ENCODE measurements around the gene USE1.
"Not testable (repeated sequence)": the region's sequence is repeated elsewhere in the genome, so short reads cannot be mapped to it uniquely, and the experiment has no call there.

Gene USE1, protein sequence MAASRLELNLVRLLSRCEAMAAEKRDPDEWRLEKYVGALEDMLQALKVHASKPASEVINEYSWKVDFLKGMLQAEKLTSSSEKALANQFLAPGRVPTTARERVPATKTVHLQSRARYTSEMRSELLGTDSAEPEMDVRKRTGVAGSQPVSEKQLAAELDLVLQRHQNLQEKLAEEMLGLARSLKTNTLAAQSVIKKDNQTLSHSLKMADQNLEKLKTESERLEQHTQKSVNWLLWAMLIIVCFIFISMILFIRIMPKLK

DNA sequence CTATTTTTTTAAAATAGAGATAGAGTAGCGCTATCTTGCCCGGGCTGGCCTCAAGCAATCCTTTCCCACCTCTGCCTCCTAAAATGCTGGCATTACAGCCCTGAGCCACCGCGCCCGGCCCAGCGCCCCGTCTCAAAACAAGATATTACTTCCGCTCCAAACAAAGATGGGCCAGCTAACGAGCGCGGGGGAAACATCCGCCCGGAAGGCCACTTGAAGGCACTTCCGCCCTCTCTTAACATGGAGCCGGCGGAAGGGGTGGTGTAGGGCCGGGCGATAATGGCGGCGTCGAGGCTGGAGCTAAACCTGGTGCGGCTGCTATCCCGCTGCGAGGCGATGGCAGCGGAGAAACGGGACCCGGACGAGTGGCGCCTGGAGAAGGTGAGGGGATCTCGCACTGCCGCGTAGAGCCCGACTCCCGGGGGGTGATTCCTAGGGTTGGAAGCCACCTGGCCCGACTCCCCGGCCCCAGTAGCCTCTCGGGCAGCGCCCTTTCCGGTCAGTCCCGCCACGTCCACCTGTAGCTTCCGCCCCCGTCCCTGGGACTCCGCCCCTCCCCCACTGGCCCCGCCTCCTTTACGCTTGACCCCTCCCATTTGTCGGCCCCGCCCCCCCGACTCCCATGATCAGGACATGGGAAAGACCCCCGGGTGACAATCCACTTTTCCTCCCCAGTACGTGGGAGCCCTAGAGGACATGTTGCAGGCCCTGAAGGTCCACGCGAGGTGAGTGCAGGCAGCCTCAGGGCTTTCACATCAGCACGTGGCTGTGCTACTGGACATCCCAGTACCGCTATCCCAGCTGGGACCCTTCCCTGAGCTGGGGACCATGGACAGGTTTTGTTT lies at the start of gene USE1:
TSS of gene USE1 (plus strand) at position 231 of the 845 bp plus-strand sequence. CDS start at position 280, 49 bp downstream.
- peak; percentile 77 for DNase-seq

DNA sequence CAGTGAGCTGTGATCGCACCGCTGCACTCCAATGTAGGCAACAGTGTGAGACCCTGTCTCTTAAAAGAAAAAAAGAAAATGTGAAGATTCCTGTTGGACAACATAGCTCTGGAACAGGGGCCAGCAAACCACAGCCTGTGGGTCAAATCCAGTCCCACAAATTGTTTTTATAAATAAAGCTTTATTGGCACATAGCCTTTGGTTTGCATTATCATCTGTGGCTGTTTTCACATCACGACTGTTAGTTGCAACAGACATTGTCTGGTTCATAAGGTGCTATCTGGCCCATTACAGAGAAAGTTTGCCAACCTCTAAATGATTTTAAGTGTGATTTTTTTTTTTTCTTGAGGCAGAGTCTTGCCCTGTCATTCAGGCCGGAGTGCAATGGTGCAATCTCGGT lies 49.4 kb upstream of the USE1 start:
- no peak for DNase-seq

DNA sequence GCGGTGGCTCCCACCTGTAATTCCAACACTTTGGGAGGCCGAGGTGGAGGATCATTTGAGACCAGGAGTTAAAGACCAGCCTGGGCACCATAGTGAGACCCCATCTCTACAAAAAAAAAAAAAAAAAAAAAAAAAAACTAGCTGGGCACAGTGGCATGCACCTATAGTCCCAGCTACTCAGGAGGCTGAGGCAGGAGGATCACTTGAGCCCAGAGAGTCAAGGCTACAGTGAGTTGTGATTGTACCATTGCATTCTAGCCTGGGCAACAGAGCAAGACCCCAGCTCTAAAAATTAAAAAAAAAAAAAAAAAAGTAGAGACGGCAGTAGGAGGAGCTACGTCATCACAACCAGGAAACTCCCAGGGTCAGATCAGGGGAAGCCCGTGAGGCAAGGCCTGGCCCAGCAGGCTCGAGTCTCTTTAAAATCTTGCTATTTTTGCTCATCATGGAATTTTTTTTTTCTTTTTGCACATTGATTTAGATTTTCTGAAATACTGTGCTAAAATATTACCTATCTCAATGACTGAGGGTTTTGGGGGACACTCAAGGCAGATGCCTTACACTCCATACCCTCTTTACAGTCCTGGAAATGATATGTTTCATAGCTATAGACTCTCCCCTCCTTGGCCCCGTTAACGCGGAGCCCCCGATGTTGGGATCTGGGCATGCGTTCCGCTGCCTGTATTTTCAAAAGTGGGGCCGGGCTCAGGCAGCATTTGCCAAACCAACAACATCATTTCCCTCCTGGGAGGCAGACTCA lies 44.4 kb upstream of the USE1 start:
- no peak for DNase-seq

DNA sequence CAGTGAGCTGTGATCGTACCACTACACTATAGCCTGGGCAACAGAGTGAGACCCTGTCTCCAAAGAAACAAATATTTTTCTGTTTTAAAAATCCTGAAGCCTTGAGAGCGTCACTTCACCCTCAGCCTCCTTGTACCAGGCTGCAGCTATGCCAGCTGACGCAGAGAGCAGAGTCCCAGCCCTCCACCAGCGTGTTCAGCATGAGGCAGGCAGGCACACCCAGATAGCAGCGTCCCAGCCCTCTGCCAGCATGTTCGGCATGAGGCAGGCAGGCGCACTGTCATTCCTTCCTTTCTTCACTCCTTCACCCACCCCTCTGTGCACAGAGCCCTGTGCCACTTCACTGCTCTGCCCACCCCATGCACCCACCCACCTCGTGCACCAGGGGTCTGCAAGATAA lies 43.3 kb upstream of the USE1 start:
- no peak for DNase-seq

DNA sequence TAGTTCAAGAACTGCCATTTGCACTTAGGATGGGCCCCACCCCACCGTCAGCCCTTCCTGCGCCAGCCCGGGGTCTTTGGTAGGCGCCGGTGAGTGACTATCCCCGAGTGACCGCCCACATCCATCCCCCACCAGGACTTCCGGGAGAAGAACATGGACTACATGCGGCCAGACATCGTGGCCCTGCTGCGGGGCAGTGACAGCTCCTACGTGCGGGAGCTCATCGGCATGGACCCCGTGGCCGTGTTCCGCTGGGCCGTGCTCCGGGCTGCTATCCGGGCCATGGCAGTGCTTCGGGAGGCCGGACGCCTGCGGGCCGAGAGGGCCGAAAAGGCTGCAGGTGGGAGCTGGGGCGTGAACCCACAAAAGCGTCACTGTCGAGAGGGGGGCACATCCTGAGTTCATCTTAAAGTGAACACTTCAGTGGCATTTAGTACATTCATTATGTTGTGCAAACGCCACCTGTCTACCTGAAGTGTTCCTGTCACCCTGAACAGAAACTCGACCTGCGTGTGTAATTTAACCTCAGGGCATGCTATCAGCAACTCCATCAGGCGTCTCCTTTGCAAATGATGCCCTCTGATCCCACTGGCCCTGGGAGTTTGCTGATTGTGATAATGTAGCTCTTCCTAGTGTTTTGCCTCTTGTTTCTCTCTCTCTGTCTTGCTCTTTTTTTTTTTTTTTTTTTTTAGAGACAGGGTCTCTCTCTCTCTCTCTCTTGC lies 42.4 kb upstream of the USE1 start:
- no peak for DNase-seq

DNA sequence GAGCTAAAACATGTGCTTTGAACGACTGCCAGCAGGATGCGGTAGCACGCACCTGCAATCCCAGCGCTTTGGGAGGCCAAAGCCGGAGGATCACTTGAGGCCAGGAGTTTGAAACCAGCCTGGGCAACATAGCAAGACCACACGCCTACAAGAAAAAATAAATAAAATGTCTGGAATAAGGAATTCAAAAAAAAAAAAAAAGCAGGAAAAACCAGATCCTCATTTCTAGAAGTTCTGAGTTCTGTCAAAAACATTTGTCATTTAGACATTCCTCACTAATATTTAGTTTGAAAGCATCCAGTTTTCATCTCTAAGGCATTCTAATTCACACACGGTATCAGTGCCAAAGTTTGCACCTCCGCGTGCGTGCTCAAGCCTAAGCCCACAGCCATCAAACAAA lies 36.9 kb upstream of the USE1 start:
- DNase-seq = no peak

DNA sequence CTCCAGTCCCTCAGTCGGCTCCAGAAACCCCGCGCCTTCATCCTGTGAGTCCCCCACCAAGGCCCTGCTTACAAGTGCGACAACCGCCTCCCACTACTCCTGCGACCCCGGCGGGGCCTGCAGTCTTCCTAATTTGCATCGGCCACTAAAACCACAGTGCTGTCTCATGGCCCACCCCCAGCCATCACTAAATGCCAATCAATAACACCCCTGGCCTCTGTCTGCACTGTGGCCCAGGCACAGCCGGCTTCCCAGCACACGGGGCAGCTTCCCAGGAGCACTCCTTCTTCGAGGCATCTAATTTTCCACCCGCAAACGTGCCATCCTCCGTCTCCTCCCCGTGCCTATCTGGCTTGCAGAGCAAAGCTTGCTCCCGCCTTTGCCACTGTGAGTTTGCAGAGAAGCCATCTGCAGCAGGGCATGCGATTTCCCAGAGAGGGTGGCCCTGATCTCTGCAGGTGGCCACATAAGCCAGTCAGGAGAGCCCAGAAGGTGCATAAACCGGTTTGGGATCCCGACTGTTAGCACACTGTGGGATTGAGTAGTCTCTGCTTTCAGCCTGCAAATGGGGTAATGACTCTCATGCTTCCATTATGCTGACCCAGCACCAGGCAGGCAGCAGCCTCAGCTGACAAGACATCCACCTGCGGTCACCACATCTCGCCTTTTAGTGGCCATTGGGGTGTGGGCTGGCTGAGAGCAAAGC lies 34.0 kb upstream of the USE1 start:
- DNase-seq = no peak

DNA sequence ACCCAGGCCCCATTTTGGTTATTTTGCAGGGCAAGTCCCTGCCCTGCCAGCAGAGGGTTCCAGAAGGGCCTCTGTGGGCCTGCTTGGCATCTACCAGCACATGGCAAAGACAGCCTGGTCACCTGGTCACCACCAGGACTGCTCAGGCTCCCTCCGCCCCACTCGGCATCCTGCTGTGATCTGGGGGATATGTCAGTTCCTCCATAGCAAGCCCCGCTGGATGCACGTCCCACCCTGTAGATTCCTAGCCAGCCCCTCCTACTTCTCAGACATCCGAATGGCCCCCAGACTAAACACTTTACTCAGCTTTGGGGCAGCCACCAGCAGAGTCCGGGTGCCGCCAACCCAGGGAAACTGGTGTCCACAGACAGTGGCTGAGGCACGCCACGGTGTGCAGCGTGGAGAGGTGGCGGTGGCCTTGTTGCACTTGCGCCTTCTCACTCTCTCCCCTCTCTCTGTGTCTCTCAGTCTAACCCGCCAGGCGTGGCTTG lies 31.8 kb upstream of the USE1 start:
- no peak for DNase-seq

DNA sequence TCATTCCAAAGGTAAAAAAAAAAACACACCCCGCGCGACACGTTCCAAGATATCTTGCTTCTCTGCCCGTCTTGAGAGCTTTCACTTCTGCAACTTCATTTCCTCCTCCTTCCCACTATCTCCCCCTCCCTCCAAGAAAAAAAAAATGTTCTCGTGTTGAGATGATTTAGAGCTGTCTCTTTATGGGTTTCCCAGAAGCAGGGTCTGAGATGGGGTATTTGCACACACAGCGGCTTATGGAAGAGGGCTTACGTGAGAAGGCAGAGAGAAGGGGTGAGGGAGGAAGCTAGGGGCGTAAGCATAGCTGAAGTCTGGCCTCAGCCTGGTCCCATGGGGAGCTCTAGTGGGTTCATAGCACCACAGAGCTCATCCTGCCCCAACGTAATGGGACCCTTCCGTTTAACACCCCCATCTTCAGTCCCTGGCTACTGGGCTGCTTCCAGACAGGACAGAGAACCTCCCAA lies 31.3 kb upstream of the USE1 start:
- DNase-seq = no peak

DNA sequence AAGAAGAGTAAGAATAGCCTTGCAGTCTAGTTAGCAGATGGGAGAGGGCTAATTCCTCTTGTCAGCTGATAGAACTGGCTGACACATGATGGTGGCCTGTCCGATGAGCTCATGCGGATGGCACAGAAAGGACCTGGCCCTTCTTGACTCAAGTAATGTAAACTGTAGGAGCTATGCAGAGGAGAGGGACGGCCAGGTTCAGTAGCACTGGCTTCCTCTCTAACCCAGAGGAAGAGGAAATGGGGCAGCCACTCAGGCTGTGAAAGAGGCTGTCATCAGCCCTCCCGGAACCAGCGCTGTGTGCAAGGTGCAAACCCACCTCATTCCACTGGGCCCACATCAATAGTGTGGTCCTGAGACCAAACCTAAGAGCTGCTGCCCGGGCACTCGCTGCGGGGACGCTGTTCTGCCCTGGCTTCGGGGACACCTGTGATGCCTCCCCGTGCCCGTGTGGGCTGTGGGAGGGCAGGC lies 30.8 kb upstream of the USE1 start:
- no peak for DNase-seq

DNA sequence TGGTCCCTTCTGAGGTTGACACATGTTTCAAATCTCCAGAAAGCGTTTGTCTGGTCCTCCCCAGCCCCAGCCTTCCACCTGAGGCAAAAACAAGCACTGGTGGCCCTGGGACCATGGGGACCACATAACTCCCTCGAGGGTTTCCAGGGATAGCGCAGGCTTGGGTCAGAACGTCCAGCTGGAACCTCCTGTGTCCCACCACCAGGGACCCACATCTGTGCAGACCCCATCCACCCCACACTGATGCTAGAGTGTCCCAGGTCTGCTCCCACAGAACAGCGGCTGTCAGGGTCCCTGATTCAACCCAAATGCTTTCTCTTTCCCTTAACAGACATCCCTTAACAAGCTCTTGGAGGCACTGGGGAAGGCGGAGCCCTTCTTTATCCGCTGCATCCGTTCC lies 29.6 kb upstream of the USE1 start:
- DNase-seq = no peak

DNA sequence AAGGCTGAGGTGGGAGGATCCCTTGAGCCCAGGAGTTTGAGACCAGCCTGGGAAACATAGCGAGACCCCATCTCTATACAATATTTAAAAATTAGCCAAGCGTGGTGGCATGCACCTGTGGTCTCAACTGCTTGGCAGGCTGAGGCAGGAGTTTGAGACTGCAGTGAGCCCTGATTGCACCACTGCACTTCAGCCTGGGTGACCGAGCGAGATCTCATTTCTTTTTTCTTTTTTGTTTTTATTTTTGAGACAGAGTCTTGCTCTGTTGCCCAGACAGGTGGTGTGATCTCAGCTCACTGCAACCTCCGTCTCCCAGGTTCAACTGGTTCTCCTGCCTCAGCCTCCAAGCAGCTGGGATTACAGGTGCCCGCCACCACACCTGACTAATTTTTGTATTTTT lies 23.4 kb upstream of the USE1 start:
- not testable (repeated sequence) for DNase-seq

DNA sequence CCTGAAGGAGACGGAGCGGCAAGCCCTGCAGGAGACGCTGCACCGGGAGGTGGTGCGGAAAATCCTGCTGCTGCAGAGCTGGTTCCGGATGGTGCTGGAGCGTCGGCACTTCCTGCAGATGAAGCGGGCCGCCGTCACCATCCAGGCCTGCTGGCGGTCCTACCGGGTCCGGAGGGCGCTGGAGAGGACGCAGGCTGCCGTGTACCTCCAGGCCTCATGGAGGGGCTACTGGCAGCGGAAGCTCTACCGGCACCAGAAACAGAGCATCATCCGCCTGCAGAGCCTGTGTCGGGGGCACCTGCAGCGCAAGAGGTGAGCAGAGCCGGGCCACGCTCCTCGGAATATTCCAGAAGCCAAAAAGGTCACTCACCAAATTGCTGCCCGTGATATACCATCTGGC lies 22.4 kb upstream of the USE1 start:
- DNase-seq = no peak

DNA sequence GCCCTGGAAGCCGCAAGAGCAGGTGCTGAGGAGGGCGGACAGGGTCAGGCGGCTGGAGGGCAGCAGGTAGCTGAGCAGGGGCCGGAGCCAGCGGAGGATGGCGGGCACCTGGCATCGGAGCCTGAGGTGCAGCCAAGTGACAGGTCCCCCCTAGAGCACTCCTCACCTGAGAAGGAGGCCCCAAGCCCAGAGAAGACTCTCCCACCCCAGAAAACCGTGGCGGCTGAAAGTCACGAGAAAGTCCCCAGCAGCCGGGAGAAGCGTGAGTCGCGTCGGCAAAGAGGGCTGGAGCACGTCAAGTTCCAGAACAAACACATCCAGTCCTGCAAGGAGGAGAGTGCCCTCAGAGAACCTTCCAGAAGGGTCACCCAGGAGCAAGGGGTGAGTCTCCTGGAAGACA lies 20.5 kb upstream of the USE1 start:
- no peak for DNase-seq

DNA sequence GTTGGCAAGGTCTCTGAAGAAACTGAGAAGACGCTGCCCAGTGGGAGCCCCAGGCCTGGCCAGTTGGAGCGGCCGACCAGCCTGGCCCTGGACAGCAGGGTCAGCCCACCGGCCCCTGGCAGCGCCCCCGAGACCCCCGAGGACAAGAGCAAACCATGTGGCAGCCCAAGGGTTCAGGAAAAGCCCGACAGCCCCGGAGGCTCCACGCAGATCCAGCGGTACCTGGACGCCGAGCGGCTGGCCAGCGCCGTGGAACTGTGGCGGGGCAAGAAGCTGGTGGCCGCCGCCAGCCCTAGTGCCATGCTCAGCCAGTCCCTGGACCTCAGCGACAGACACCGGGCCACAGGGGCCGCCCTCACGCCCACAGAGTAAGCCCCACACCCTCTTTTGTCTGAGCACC lies 20.1 kb upstream of the USE1 start:
- no peak for DNase-seq

DNA sequence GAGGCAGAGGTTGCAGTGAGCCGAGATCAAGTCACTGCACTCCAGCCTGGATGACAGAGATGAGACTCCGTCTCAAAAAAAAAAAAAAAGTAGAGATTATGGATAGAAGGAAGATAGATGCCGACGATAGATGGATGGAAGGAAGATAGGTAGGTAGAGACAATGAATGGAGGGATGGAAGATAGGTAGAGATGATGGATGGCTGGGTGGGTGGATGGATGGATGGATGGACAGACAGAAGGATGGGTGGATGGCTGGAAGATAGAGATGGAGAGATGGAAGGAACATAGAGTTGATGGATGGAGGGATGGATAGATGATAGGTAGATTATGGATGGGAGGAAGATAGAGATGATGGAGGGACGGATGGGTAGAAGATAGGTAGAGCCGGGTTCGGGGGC lies 18.5 kb upstream of the USE1 start:
- no peak for DNase-seq

DNA sequence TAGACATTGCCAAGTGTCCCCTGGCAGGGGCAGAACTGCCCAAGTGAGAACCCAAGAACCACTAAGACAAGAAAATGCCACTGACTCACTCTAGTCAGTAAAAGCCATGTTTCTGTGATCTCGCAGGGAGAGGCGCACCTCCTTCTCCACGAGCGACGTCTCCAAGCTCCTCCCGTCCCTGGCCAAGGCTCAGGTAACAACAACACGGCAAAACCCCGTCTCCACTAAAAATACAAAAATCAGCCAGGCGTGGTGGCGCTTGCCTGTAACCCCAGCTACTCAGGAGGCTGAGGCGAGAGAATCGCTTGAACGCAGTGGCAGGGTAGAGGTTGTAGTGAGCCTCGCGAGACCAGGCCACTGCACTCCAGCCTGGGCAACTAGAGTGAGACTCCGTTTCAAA lies 17.5 kb upstream of the USE1 start:
- no peak for DNase-seq

DNA sequence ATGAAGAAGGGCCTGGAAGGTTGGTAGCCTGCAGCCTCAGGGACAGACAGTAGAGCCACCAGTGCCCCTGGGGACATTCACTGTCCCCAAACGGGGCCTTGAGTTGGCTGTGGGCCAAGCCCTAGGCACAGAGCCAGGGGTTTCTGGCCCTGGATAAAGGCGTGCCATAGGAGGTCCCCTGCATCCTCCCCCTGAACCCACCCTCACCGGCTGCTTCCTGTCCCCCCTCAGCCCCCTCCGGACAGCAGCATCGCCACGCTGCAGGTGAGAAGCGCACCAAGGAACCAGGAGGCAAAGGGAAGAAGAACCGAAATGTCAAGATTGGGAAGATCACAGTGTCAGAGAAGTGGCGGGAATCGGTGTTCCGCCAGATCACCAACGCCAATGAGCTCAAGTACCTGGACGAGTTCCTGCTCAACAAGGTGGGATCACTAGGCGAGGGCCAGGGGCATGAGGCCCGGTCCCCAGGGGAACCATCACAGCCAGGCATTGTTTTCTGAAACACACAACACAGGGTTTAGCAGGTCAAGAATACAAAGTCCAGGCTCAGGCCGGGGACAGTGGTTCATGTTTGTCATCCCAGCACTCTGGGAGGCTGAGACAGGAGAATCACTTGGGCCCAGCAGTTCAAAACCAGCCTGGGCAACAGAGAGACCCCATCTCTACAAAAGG lies 14.6 kb upstream of the USE1 start:
- DNase-seq = no peak

DNA sequence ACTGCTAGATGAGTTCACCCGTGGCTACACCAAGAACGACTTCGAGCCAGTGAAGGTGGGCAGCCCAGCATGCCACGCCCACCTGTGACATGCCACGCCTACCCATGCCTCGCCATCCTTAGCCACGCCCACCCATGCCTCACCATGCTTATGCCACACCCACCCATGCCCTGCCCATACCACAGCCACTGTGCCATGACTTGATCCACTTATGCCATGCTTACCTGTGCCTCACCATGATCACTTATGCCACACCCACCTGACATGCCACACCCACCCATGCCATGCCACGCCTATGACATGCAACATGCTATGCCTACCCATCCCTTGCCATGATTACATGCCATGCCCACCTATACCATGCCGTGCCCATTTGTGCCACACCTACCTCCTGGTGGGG lies 12.9 kb upstream of the USE1 start:
- no peak for DNase-seq

DNA sequence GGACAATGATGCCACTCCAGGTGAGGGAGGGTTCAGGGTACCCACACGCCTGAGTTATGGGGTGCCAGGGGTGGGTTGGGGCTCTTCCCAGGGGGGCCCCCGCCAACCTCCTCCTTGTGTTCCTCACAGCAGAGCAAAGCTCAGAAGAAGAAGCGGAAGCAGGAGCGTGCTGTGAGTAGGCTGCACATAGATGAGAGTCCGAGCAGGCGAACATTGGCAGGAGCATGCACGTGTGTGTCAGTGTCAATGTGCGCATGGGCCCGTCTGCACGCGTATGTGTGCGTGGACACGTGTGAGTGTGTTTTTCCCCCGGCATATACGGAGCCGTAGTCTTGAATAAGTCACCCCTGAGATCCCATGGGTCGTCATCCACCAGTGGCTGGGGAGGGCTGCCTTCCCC lies 12.4 kb upstream of the USE1 start:
- no peak for DNase-seq
